Muscle layer of duodenum (tissue), 2 donors: ENCODE measurements around the gene ZNF260.

Experiments used
- H3K27ac ChIP-seq: one replicate; pipeline ENCODE4 v1.7.0; 2013; ENCODE audit warnings: mild to moderate bottlenecking, low read length
- H3K27me3 ChIP-seq: one replicate; pipeline ENCODE4 v1.7.0; 2013; ENCODE audit warnings: low read depth, mild to moderate bottlenecking, control low read depth, low read length
- H3K36me3 ChIP-seq, 2 donors: one replicate each; pipeline ENCODE4 v1.7.0; 2013; ENCODE audit warnings: low read length in 2 of 2, control low read depth in 1 of 2, mild to moderate bottlenecking in 1 of 2; ENCODE audit not compliant: insufficient read depth in 2 of 2, control insufficient read depth in 1 of 2
- H3K4me1 ChIP-seq, 2 donors: one replicate each; pipeline ENCODE4 v1.7.0; 2013; ENCODE audit warnings: low read length in 2 of 2, mild to moderate bottlenecking in 2 of 2, control low read depth in 1 of 2, moderate library complexity in 1 of 2; ENCODE audit not compliant: insufficient read depth in 2 of 2, control insufficient read depth in 1 of 2
- H3K4me3 ChIP-seq, 2 donors: one replicate each; pipeline ENCODE4 v1.7.0; 2013; ENCODE audit warnings: low read length in 2 of 2, low read depth in 1 of 2, mild to moderate bottlenecking in 1 of 2
- H3K9me3 ChIP-seq, 2 donors: one replicate each; pipeline ENCODE4 v1.7.0; 2013; ENCODE audit warnings: low read length in 2 of 2, control low read depth in 1 of 2, mild to moderate bottlenecking in 1 of 2; ENCODE audit not compliant: control insufficient read depth in 1 of 2
- donor health status: healthy.

The ZNF260 gene

DNA sequence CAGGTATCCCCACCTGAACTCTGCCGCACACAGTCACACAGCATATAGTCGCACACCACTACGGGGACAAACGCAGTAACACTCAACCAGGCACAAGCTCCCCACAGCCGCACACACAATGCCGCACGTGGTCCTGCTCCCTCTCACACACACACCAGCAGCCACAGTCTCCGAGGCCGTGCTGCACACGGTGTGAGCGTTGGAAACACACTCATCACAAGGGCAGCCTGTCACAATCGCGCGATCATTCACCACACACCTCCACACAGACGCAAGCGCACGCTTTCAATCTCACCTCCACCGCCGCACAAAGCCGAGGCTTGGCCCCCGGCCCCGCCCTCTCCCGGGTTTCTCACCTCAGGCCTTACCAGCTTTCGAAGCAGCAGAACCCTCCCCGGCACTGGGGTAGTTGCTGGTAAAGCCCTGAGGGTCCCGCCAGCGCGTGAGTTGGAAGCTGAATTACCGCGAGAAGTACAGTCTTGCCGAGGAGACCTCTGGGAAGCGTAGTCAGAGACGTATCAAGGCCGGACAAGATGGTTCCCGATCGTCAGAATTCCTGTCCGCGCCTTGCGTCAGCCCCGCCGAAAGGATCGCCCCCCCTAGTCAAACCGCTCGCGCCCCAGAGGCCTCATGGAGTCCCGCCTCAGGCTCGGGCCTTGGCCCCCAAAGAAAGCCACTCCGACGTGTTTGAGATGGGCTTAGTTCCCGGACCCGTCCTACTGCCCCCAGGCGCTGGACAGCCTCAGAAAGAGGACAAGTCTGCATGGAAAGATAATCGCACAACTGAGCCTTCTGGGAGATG lies 38.8 kb downstream of the ZNF260 start, which contains the start of gene ZNF566:
TSS of gene ZNF566 (minus strand) at position 444 of the 802 bp plus-strand sequence. CDS start 13,004 bp downstream, outside the sequence.
- Histone ChIP-seq H3K4me1 (peaks cover 7 to 18% of the 10 kb centered on the region in 2 donors), H3K27me3 (no peaks in the 10 kb centered on the region), H3K4me3 (peak within 1 kb of the TSS; percentile 80 to 97), H3K27ac (peak within 1 kb of the TSS; percentile 98), H3K9me3 (no peaks in the 10 kb centered on the region), H3K36me3 (no peaks in the 10 kb centered on the region)

DNA sequence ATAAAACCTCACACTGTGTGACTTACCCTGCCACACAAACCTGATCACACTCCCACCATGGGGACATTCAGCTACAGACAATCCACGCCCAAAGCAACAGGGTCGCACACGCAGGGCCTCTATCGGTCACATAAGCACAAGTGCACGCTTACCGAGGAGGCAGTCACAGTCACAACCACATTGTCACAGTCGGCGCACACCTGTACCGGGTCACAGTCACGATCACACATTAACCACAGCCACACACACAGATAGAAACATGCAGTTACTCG lies 39.3 kb downstream of the ZNF260 start:
- peak overlapping the region; percentile 98 for H3K27ac ChIP-seq

DNA sequence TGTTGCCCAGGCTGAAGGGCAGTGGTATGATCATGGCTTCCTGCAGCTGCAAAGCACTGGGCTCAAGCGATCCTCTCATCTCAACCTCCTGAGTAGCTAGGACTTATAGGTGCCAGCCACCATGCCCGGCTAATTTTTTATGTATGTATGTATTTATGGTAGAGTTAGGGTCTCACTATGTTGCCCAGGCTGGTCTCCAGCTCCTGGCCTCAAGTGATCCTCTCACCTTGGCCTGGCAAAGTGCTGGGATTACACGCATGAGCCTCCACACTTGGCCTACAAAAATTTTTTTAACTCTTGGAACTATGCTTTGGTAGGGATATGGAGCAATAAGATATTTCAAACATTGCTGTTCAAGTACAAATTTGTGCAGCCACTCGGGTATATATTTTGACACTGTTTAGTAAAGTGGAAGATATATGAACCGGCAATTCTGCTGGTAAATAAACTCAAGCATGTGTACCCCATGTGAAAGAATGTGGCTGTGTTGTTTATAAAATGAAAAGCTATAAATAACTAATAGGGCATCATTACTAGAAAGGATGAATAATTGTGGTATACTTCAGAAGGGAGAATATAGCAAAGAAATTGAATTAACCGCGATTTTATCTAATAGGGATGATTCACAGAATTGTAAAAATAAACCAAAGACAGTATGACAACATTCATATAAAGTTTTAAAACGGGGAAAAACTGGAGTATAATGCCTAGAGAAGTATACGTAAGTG lies 39.8 kb downstream of the ZNF260 start:
- no peaks in the 10 kb centered on the region for H3K9me3 ChIP-seq
- peak overlapping the region; percentile 80 to 97 for H3K4me3 ChIP-seq
- no peaks in the 10 kb centered on the region for H3K27me3 ChIP-seq
- H3K36me3 ChIP-seq, result no peaks in the 10 kb centered on the region
- peaks cover 7 to 18% of the 10 kb centered on the region in 2 donors for H3K4me1 ChIP-seq
- H3K27ac ChIP-seq, result peak overlapping the region; percentile 98

More for the DNA sequence above, 39.3 kb downstream of the ZNF260 start:
- Histone ChIP-seq H3K36me3 (no peaks in the 10 kb centered on the region), H3K9me3 (no peaks in the 10 kb centered on the region), H3K27me3 (no peaks in the 10 kb centered on the region), H3K4me1 (peaks cover 7 to 18% of the 10 kb centered on the region in 2 donors), H3K4me3 (peak overlapping the region; percentile 80 to 97)

DNA sequence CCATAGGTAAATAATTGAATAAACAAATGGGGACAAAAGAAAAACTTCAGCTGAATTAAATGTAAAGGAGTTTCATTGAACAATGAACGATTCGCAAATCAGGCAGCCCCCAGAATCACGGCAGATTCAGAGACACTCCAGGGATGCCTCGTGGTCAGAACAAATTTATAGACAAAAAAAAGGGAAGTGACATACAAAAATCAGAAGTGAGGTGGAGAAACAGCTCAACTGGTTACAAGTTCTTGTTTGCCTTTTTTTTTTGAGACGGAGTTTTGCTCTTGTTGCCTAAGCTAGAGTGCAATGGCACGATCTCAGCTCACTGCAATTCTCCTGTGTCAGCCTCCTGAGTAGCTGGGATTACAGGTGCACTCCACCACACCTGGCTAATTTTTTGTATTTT lies 44.4 kb downstream of the ZNF260 start:
- peaks cover 5 to 14% of the 10 kb centered on the region in 2 donors for H3K4me1 ChIP-seq
- no peak overlapping the region for H3K4me3 ChIP-seq
- H3K27me3 ChIP-seq, result no peaks in the 10 kb centered on the region
- H3K27ac ChIP-seq, result no peak overlapping the region
- peaks cover 0 to 4% of the 10 kb centered on the region in 2 donors for H3K9me3 ChIP-seq
- peaks cover 0 to 14% of the 10 kb centered on the region in 2 donors for H3K36me3 ChIP-seq

DNA sequence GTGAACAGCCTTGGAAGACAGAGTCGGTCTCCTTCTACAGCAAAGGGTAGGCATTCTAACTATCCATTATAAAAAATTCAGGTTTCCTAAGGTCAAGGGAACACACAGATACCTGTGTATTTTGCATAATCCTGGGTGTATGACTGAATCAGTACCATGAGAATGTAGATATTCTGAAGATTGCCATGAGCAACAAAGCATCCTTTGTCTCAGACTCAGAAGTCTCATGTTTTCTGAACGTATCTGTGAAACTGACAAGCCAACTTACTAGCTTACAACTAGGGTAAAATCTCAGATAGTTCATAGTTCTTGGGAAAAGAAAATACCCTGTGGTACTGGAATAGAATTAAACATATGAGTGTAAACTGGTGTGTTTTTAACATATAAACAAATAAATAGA lies 45.2 kb downstream of the ZNF260 start:
- Histone ChIP-seq H3K4me1 (peaks cover 0 to 7% of the 10 kb centered on the region in 2 donors), H3K9me3 (peaks cover 0 to 5% of the 10 kb centered on the region in 2 donors), H3K4me3 (no peak overlapping the region), H3K36me3 (peaks cover 0 to 21% of the 10 kb centered on the region in 2 donors), H3K27ac (no peak overlapping the region), H3K27me3 (no peaks in the 10 kb centered on the region)
